Measurements from ENCODE around the gene RAB40C. TPM values are rescaled to one million over a fixed set of nuclear protein-coding genes. Genes with fewer than 3 reads are reported as not detected.

The RAB40C gene
- total RNA-seq, 1 experiment from 2014 or later, result 19.1 TPM

GRCh38 chr16:559021-559380 lies 30.9 kb upstream of the RAB40C start:
- Histone ChIP-seq H3K4me3 (ENCODE audit: low read depth, low read length) (no peak overlapping the region), H3K9me3 (no peaks in the 10 kb centered on the region), H3K27me3 (replicated peaks; ENCODE audit: control insufficient read depth, insufficient read depth, low read length) (no peaks in the 10 kb centered on the region), H3K4me1 (no peaks in the 10 kb centered on the region), H3K36me3 (ENCODE audit: control insufficient read depth, insufficient read depth, low read length) (no peaks in the 10 kb centered on the region)
- H3K9me3 Mint-ChIP-seq (ENCODE audit: unreplicated experiment), result no peaks in the 10 kb centered on the region
- no peak overlapping the region for H3K4me3 Mint-ChIP-seq (ENCODE audit: unreplicated experiment)
- TF ChIP-seq CTCF (IDR thresholded peaks at IDR 0.05; ENCODE audit: insufficient read depth in 1 of 2, low read depth in 1 of 2, low read length in 1 of 2, severe bottlenecking in 1 of 2, unreplicated experiment in 1 of 2), result no peak
- no peak overlapping the region for H3K27ac Mint-ChIP-seq (ENCODE audit: unreplicated experiment)
- no TSS peak for BruUV-seq (replicated peaks)
- no peaks in the 10 kb centered on the region for H3K27me3 Mint-ChIP-seq (ENCODE audit: insufficient read depth, unreplicated experiment)
- intact Hi-C loops (cut with micrococcal nuclease; ENCODE audit: unreplicated experiment), result no loop called here
- POLR2A ChIA-PET, result no interaction called here
- H3K36me3 Mint-ChIP-seq (ENCODE audit: insufficient read depth, unreplicated experiment), result no peaks in the 10 kb centered on the region
- H3K4me1 Mint-ChIP-seq (ENCODE audit: low read depth, unreplicated experiment), result no peaks in the 10 kb centered on the region
- DNase-seq, result no peak
- CTCF ChIA-PET, result no interaction called here

GRCh38 chr16:559411-560203 lies 30.3 kb upstream of the RAB40C start:
- DNase-seq, result no peak

GRCh38 chr16:560204-560700 lies 29.6 kb upstream of the RAB40C start, which contains the start of gene PRR35:
TSS of gene PRR35 (plus strand) at chr16:560394. CDS start at chr16:563295, 2,901 bp downstream.
- Histone ChIP-seq H3K4me3 (ENCODE audit: low read depth, low read length) (peak within 1 kb of the TSS; percentile 21), H3K4me1 (no peaks in the 10 kb centered on the region), H3K9me3 (no peaks in the 10 kb centered on the region), H3K36me3 (ENCODE audit: control insufficient read depth, insufficient read depth, low read length) (no peaks in the 10 kb centered on the region), H3K27me3 (replicated peaks; ENCODE audit: control insufficient read depth, insufficient read depth, low read length) (no peaks in the 10 kb centered on the region)
- H3K27ac Mint-ChIP-seq (ENCODE audit: unreplicated experiment), result no peak within 1 kb of the TSS
- no peaks in the 10 kb centered on the region for H3K4me1 Mint-ChIP-seq (ENCODE audit: low read depth, unreplicated experiment)
- BruUV-seq (replicated peaks), result no TSS peak
- ChIA-PET CTCF (no interaction called here), POLR2A (no interaction called here)
- DNase-seq, result no peak
- H3K9me3 Mint-ChIP-seq (ENCODE audit: unreplicated experiment), result no peaks in the 10 kb centered on the region
- intact Hi-C loops (cut with micrococcal nuclease; ENCODE audit: unreplicated experiment), result no loop called here
- no peaks in the 10 kb centered on the region for H3K36me3 Mint-ChIP-seq (ENCODE audit: insufficient read depth, unreplicated experiment)
- H3K4me3 Mint-ChIP-seq (ENCODE audit: unreplicated experiment), result no peak within 1 kb of the TSS
- TF ChIP-seq CTCF (IDR thresholded peaks at IDR 0.05; ENCODE audit: insufficient read depth in 1 of 2, low read depth in 1 of 2, low read length in 1 of 2, severe bottlenecking in 1 of 2, unreplicated experiment in 1 of 2), result no peak
- no peaks in the 10 kb centered on the region for H3K27me3 Mint-ChIP-seq (ENCODE audit: insufficient read depth, unreplicated experiment)

More at GRCh38 chr16:559411-560203, 30.3 kb upstream of the RAB40C start:
- ChIA-PET CTCF (no interaction called here), POLR2A (no interaction called here)
- Mint-ChIP-seq H3K36me3 (ENCODE audit: insufficient read depth, unreplicated experiment) (no peaks in the 10 kb centered on the region), H3K4me1 (ENCODE audit: low read depth, unreplicated experiment) (no peaks in the 10 kb centered on the region), H3K9me3 (ENCODE audit: unreplicated experiment) (no peaks in the 10 kb centered on the region), H3K27me3 (ENCODE audit: insufficient read depth, unreplicated experiment) (no peaks in the 10 kb centered on the region), H3K27ac (ENCODE audit: unreplicated experiment) (no peak overlapping the region), H3K4me3 (ENCODE audit: unreplicated experiment) (no peak overlapping the region)
- no peak for TF ChIP-seq CTCF (IDR thresholded peaks at IDR 0.05; ENCODE audit: insufficient read depth in 1 of 2, low read depth in 1 of 2, low read length in 1 of 2, severe bottlenecking in 1 of 2, unreplicated experiment in 1 of 2)
- intact Hi-C loops (cut with micrococcal nuclease; ENCODE audit: unreplicated experiment), result no loop called here
- H3K36me3 ChIP-seq (ENCODE audit: control insufficient read depth, insufficient read depth, low read length), result no peaks in the 10 kb centered on the region
- no peaks in the 10 kb centered on the region for H3K4me1 ChIP-seq
- H3K4me3 ChIP-seq (ENCODE audit: low read depth, low read length), result no peak overlapping the region
- BruUV-seq (replicated peaks), result no TSS peak
- no peaks in the 10 kb centered on the region for H3K27me3 ChIP-seq (replicated peaks; ENCODE audit: control insufficient read depth, insufficient read depth, low read length)
- H3K9me3 ChIP-seq, result no peaks in the 10 kb centered on the region

Data from Caco-2 (cell line).